ENCODE results near the gene SLC25A25. TPM values are rescaled to one million over a fixed set of nuclear protein-coding genes. Genes with fewer than 3 reads are reported as not detected.
A peak's percentile ranks its signal among the peaks of the same experiment; 100 is the strongest.

SLC25A25 gene
- total RNA-seq, 1 donor, result 20.2 TPM

GRCh38 chr9:128092199-128092977, 24.4 kb downstream of the SLC25A25 start:
- H3K4me3 ChIP-seq (ENCODE audit: low read depth, low read length), result peak overlapping the region; percentile 79

DNA sequence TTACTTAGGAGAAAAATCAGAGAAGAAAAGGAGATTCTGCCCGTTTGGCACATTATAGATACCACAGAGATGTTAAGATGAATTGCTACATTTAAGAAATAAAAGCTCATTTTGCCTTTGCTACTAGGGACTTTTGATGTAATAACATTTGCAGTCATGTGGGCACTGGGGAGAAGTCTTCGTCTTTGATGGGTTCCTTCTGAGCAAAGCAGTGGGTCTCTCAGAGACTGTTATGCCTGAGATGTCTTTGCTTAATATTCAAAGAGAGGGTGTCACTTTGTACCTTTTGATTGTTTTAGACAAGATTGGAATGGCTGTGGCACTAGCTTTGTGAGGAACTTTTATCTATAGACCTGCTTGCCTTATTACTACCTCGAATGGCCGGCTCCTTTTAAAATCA, 25.0 kb downstream of the SLC25A25 start:
- peak overlapping the region; percentile 79 for H3K4me3 ChIP-seq (ENCODE audit: low read depth, low read length)
- TF ChIP-seq, protein P1, sequence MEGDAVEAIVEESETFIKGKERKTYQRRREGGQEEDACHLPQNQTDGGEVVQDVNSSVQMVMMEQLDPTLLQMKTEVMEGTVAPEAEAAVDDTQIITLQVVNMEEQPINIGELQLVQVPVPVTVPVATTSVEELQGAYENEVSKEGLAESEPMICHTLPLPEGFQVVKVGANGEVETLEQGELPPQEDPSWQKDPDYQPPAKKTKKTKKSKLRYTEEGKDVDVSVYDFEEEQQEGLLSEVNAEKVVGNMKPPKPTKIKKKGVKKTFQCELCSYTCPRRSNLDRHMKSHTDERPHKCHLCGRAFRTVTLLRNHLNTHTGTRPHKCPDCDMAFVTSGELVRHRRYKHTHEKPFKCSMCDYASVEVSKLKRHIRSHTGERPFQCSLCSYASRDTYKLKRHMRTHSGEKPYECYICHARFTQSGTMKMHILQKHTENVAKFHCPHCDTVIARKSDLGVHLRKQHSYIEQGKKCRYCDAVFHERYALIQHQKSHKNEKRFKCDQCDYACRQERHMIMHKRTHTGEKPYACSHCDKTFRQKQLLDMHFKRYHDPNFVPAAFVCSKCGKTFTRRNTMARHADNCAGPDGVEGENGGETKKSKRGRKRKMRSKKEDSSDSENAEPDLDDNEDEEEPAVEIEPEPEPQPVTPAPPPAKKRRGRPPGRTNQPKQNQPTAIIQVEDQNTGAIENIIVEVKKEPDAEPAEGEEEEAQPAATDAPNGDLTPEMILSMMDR (IDR thresholded peaks at IDR 0.05; ENCODE audit: insufficient read depth, low read length), result no peak
- DNase-seq (ENCODE audit: low read depth), result no peak

More at GRCh38 chr9:128092199-128092977, 24.4 kb downstream of the SLC25A25 start:
- no peak for DNase-seq (ENCODE audit: low read depth)
- TF ChIP-seq, protein P1 (IDR thresholded peaks at IDR 0.05; ENCODE audit: insufficient read depth, low read length), result no peak

GRCh38 chr9:128094166-128094949, 26.3 kb downstream of the SLC25A25 start:
- TF ChIP-seq, protein P1 (IDR thresholded peaks at IDR 0.05; ENCODE audit: insufficient read depth, low read length), result no peak
- DNase-seq (ENCODE audit: low read depth), result peak; percentile 100
- peak overlapping the region; percentile 79 for H3K4me3 ChIP-seq (ENCODE audit: low read depth, low read length)

- H3K4me3 ChIP-seq (ENCODE audit: low read depth, low read length), result peak overlapping the region; percentile 26
- TF ChIP-seq, protein P1 (IDR thresholded peaks at IDR 0.05; ENCODE audit: insufficient read depth, low read length), result no peak
- no peak for DNase-seq (ENCODE audit: low read depth)
Observed at GRCh38 chr9:128094950-128095544, 27.0 kb downstream of the SLC25A25 start.

GRCh38 chr9:128096616-128097536, 28.8 kb downstream of the SLC25A25 start:
- TF ChIP-seq, protein P1 (IDR thresholded peaks at IDR 0.05; ENCODE audit: insufficient read depth, low read length), result no peak
- DNase-seq (ENCODE audit: low read depth), result no peak
- no peak overlapping the region for H3K4me3 ChIP-seq (ENCODE audit: low read depth, low read length)
